ENCODE results near the gene CLEC18C. TPM values are rescaled to one million over a fixed set of nuclear protein-coding genes. Genes with fewer than 3 reads are reported as not detected.

Gene CLEC18C
- total RNA-seq (2022; extraction: Qiagen RNA extraction): 0.06 to 0.16 TPM in 2 of 5 replicates, not detected in the others

DNA sequence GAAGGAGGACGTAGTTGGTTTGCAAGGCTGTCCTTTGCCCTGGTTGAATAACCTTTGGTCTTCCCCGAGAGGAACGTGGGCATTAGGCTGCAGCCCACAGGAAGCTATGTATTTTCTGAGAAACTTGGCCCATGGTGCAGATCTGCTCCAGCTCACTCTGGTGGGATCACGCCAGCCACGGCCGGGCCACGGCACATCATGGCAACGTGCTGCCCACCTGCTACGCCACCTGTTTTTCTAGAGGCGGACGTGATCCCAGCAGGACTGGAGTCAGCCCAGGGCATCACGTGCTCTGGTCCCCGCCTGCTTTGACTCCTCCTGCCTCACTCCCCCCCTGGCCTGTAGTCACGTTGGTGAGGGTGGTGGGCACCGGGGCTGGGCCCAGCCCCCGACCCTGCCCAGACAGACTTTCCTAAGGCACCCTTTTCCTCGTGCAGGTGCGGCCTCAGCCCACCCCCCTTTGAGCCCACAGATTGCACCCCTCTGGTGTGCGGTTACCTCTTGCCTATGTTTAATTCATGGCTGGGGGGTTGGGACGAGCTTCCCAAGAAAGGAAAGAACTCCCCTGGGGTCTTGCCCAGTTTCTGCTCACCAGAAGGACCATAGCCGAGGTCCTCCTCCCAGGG, at the start of gene CLEC18C:
TSS of gene CLEC18C (plus strand) at position 576 of the 626 bp plus-strand sequence. CDS start 492 bp downstream, outside the sequence.

Other genes with a start within 250 kb of the CLEC18C start
- 0.09 to 0.23 TPM (median 0.14 TPM) in 4 of 5 replicates, not detected in the other for gene CLEC18A, start 222.5 kb upstream of the CLEC18C start, total RNA-seq (2022; extraction: Qiagen RNA extraction)
- 12.9 to 17.7 TPM (median 14.8 TPM) in 5 replicates for gene PDPR, start 59.5 kb upstream of the CLEC18C start, total RNA-seq (2022; extraction: Qiagen RNA extraction)
- gene EXOSC6, start 78.2 kb downstream of the CLEC18C start, total RNA-seq (2022; extraction: Qiagen RNA extraction): 13.7 to 17.5 TPM (median 16.5 TPM) in 5 replicates
- gene AARS1, start 115.7 kb downstream of the CLEC18C start, total RNA-seq (2022; extraction: Qiagen RNA extraction): 82.5 to 94.4 TPM (median 84.2 TPM) in 5 replicates
- gene DDX19B, start 125.4 kb downstream of the CLEC18C start, total RNA-seq (2022; extraction: Qiagen RNA extraction): 31.5 to 34.2 TPM (median 33.1 TPM) in 5 replicates
- 38.2 to 38.9 TPM (median 38.6 TPM) in 5 replicates for gene DDX19A, start 173.1 kb downstream of the CLEC18C start, total RNA-seq (2022; extraction: Qiagen RNA extraction)